Measurements from ENCODE around the gene PRELID2.

- TF ChIP-seq POLR2A (IDR thresholded peaks at IDR 0.05) (no peak), EP300 (IDR thresholded peaks at IDR 0.05) (no peak)
Measured at GRCh38 chr5:145750199-145750598, 84.9 kb downstream of the PRELID2 start.

Data from gastroesophageal sphincter (tissue), 2 donors.